Endodermal cell (in vitro differentiated cells): ENCODE data around the gene GRM4. TPM values are rescaled to one million over a fixed set of nuclear protein-coding genes. Genes with fewer than 3 reads are reported as not detected.

Experiments
- DNase-seq: peaks from one replicate; pipeline ENCODE4 v3.0.0-alpha.2; 2017
- H3K27ac ChIP-seq: 2 replicates; pipeline ENCODE4 v1.5.1; 2013; ENCODE audit warnings: mild to moderate bottlenecking, low read depth, low read length, moderate library complexity
- H3K27me3 ChIP-seq: 2 replicates; pipeline ENCODE4 v1.6.1; 2013; ENCODE audit warnings: mild to moderate bottlenecking, low read length, moderate library complexity; ENCODE audit not compliant: insufficient read depth, control insufficient read depth, poor library complexity, severe bottlenecking
- H3K36me3 ChIP-seq: 2 replicates; pipeline ENCODE4 v1.7.0; 2013; ENCODE audit warnings: mild to moderate bottlenecking, low read length, moderate library complexity; ENCODE audit not compliant: control insufficient read depth, insufficient read depth
- H3K4me1 ChIP-seq: one replicate; pipeline ENCODE4 v1.7.0; 2013; ENCODE audit warnings: low read length; ENCODE audit not compliant: control insufficient read depth, insufficient read depth
- H3K4me3 ChIP-seq: 2 replicates; pipeline ENCODE4 v1.5.1; 2013; ENCODE audit warnings: mild to moderate bottlenecking, low read length, moderate library complexity
- H3K9ac ChIP-seq: 2 replicates; pipeline ENCODE4 v1.6.1; 2013; ENCODE audit warnings: mild to moderate bottlenecking, low read length, moderate library complexity; ENCODE audit not compliant: poor library complexity, severe bottlenecking; ENCODE audit errors: extremely low read depth
- H3K9me3 ChIP-seq: 2 replicates; pipeline ENCODE4 v1.6.1; 2013; ENCODE audit warnings: mild to moderate bottlenecking, low read length, moderate library complexity; ENCODE audit not compliant: control insufficient read depth
- H3K27ac Mint-ChIP-seq: 2 replicates; pipeline ENCODE4 v1.8.0; 2020; ENCODE audit warnings: mixed read lengths
- H3K27me3 Mint-ChIP-seq: 2 replicates; pipeline ENCODE4 v1.8.0; 2021; ENCODE audit warnings: mild to moderate bottlenecking, mixed read lengths; ENCODE audit not compliant: insufficient read depth
- H3K36me3 Mint-ChIP-seq: 2 replicates; pipeline ENCODE4 v1.8.0; 2020; ENCODE audit warnings: low read depth, mixed read lengths
- H3K4me1 Mint-ChIP-seq: 2 replicates; pipeline ENCODE4 v1.8.0; 2020; ENCODE audit warnings: mixed read lengths
- H3K4me3 Mint-ChIP-seq: 2 replicates; pipeline ENCODE4 v1.8.0; 2020; ENCODE audit warnings: mild to moderate bottlenecking, moderate library complexity, mixed read lengths
- H3K9me3 Mint-ChIP-seq: 2 replicates; pipeline ENCODE4 v1.8.0; 2020; ENCODE audit warnings: mild to moderate bottlenecking, mixed read lengths
- CTCF ChIP-seq: fragments of 200-600 bp; sonication (generic); conservative IDR thresholded peaks from 2 replicates; pipeline ENCODE4 v1.5.0; 2021; ENCODE audit warnings: antibody characterized with exemption, mild to moderate bottlenecking
- WGBS, 2 experiments: methylation state at CpG; one replicate each; pipeline versions ENCODE4 v1.1.5 to v1.1.7; 2013; ENCODE audit warnings: missing lambda C conversion rate in 2 of 2, mixed read lengths in 1 of 2; ENCODE audit not compliant: insufficient coverage in 1 of 2, insufficient read length in 1 of 2; 5-methylcytosine and 5-hydroxymethylcytosine counted together
- total RNA-seq, 2 donors: library from RNA; stranded (reverse); fragmentation: NEBNext Ultra II Directional in 1 of 2; extraction: Animal tissue kit (Norgen Biotek cat#: 25700) in 1 of 2; gene quantifications; 2 replicates in 1 of 2; 3 replicates in 1 of 2; pipeline ENCODE4 v1.2.1, GENCODE V29; 2021

GRM4 gene
- total RNA-seq, 2 donors from 2014 or later: 3.1 to 9.1 TPM

GRCh38 chr6:34135541-34135940, 10.3 kb downstream of the GRM4 start:
- H3K36me3 Mint-ChIP-seq: no peaks in the 10 kb centered on the region
- H3K9ac ChIP-seq: no peak overlapping the region
- WGBS, 2 experiments: 89 to 100% methylated on average over 1 to 2 of the region's 2 CpGs
- H3K27me3 Mint-ChIP-seq: no peaks in the 10 kb centered on the region
- H3K27ac ChIP-seq: no peak overlapping the region
- no peaks in the 10 kb centered on the region for H3K36me3 ChIP-seq
- H3K9me3 Mint-ChIP-seq: no peaks in the 10 kb centered on the region
- peaks cover 33% of the 10 kb centered on the region for H3K4me1 Mint-ChIP-seq
- TF ChIP-seq CTCF: no peak
- H3K4me3 Mint-ChIP-seq: no peak overlapping the region
- H3K9me3 ChIP-seq: no peaks in the 10 kb centered on the region
- H3K4me3 ChIP-seq: no peak overlapping the region
- no peak for DNase-seq
- H3K27me3 ChIP-seq: no peaks in the 10 kb centered on the region
- peaks cover 3% of the 10 kb centered on the region for H3K4me1 ChIP-seq
- no peak overlapping the region for H3K27ac Mint-ChIP-seq

- no peaks in the 10 kb centered on the region for H3K4me1 ChIP-seq
- H3K9me3 ChIP-seq: no peaks in the 10 kb centered on the region
- H3K36me3 ChIP-seq: no peaks in the 10 kb centered on the region
- no peak overlapping the region for H3K4me3 ChIP-seq
- no peaks in the 10 kb centered on the region for H3K27me3 Mint-ChIP-seq
- peak; percentile 95 for DNase-seq
- TF ChIP-seq CTCF: no peak
- no peaks in the 10 kb centered on the region for H3K9me3 Mint-ChIP-seq
- no peak overlapping the region for H3K9ac ChIP-seq
- no peak overlapping the region for H3K4me3 Mint-ChIP-seq
- no peak overlapping the region for H3K27ac Mint-ChIP-seq
- H3K27ac ChIP-seq: no peak overlapping the region
- no peaks in the 10 kb centered on the region for H3K36me3 Mint-ChIP-seq
- 56 to 67% methylated on average over 17 to 20 of the region's 20 CpGs for WGBS, 2 experiments
- peaks cover 23% of the 10 kb centered on the region for H3K4me1 Mint-ChIP-seq
- no peaks in the 10 kb centered on the region for H3K27me3 ChIP-seq
Observed at GRCh38 chr6:34132486-34133185, 13.3 kb downstream of the GRM4 start.

GRCh38 chr6:34131326-34132290, 14.3 kb downstream of the GRM4 start:
- H3K4me3 Mint-ChIP-seq: peak overlapping the region; percentile 25
- H3K27ac Mint-ChIP-seq: peak overlapping the region; percentile 90
- H3K9ac ChIP-seq: no peak overlapping the region
- 20 to 32% methylated on average over 5 to 11 of the region's 11 CpGs for WGBS, 2 experiments
- peak; percentile 85 for DNase-seq
- H3K36me3 Mint-ChIP-seq: no peaks in the 10 kb centered on the region
- no peak for TF ChIP-seq CTCF
- H3K27ac ChIP-seq: no peak overlapping the region
- H3K9me3 ChIP-seq: no peaks in the 10 kb centered on the region
- no peaks in the 10 kb centered on the region for H3K27me3 ChIP-seq
- no peaks in the 10 kb centered on the region for H3K4me1 ChIP-seq
- H3K27me3 Mint-ChIP-seq: no peaks in the 10 kb centered on the region
- H3K9me3 Mint-ChIP-seq: no peaks in the 10 kb centered on the region
- H3K4me3 ChIP-seq: no peak overlapping the region
- peaks cover 23% of the 10 kb centered on the region for H3K4me1 Mint-ChIP-seq
- H3K36me3 ChIP-seq: no peaks in the 10 kb centered on the region
